GM23248 (cell line): ENCODE measurements around the gene CDC16.

Experiments
- EZH2 ChIP-seq: fragments of 200-600 bp; sonication (generic); IDR thresholded peaks from 2 replicates; pipeline ENCODE4 v1.6.1; 2018; ENCODE audit warnings: antibody characterized with exemption, mild to moderate bottlenecking; ENCODE audit not compliant: insufficient read depth, poor library complexity, severe bottlenecking
- EZH2phosphoT487 ChIP-seq: fragments of 200-600 bp; sonication (generic); IDR thresholded peaks from 2 replicates; pipeline ENCODE4 v1.6.1; 2018; ENCODE audit warnings: antibody characterized with exemption, moderate library complexity, mild to moderate bottlenecking, low read depth; ENCODE audit not compliant: insufficient read depth

- TF ChIP-seq EZH2 (no peak), EZH2phosphoT487 (no peak)
Observed at GRCh38 chr13:114194853-114195252, 39.8 kb upstream of the CDC16 start.
